GM23338 (cell line): ENCODE measurements around the gene PVR. TPM values are rescaled to one million over a fixed set of nuclear protein-coding genes. Genes with fewer than 3 reads are reported as not detected.

Experiments used
- ATAC-seq: fragments of 200-7000 bp; cut with Tn5 transposase; 3 replicates; pipeline ENCODE4 v1.9.1; 2020
- DNase-seq: peaks from one replicate; pipeline ENCODE4 v3.0.0-alpha.2; 2015; ENCODE audit warnings: low spot score
- H2AFZ ChIP-seq: fragments of 200-600 bp; sonication (generic); 2 replicates; pipeline ENCODE4 v1.8.0; 2016; ENCODE audit warnings: antibody characterized with exemption, mild to moderate bottlenecking, moderate library complexity
- H3F3A ChIP-seq: fragments of 200-600 bp; sonication (generic); replicated peaks from 2 replicates; pipeline ENCODE4 v1.8.0; 2017; ENCODE audit warnings: antibody characterized with exemption, mixed run types, low read depth
- H3K27ac ChIP-seq: fragments of 200-600 bp; sonication (generic); 2 replicates; pipeline ENCODE4 v1.6.1; 2016; ENCODE audit warnings: low read depth
- H3K27me3 ChIP-seq: fragments of 200-600 bp; sonication (generic); 2 replicates; pipeline ENCODE4 v1.8.0; 2016; ENCODE audit warnings: mild to moderate bottlenecking, mixed run types, moderate library complexity; ENCODE audit not compliant: insufficient read depth
- H3K36me3 ChIP-seq: fragments of 200-600 bp; sonication (generic); 2 replicates; pipeline ENCODE4 v1.8.0; 2016; ENCODE audit warnings: mild to moderate bottlenecking; ENCODE audit not compliant: insufficient read depth
- H3K4me1 ChIP-seq: fragments of 200-600 bp; sonication (generic); 2 replicates; pipeline ENCODE4 v1.8.0; 2016; ENCODE audit warnings: mild to moderate bottlenecking, moderate library complexity; ENCODE audit not compliant: insufficient read depth
- H3K4me2 ChIP-seq: fragments of 200-600 bp; sonication (generic); 2 replicates; pipeline ENCODE4 v1.7.1; 2017; ENCODE audit warnings: mixed run types
- H3K4me3 ChIP-seq: fragments of 200-600 bp; sonication (generic); 2 replicates; pipeline ENCODE4 v1.6.1; 2016; ENCODE audit warnings: mixed run types
- H3K79me2 ChIP-seq: fragments of 200-600 bp; sonication (generic); replicated peaks from 2 replicates; pipeline ENCODE4 v1.8.0; 2017; ENCODE audit warnings: mild to moderate bottlenecking; ENCODE audit not compliant: insufficient read depth
- H3K9me2 ChIP-seq: fragments of 200-600 bp; sonication (generic); 2 replicates; pipeline ENCODE4 v1.8.0; 2017; ENCODE audit not compliant: insufficient read depth
- H4K20me1 ChIP-seq: fragments of 200-600 bp; sonication (generic); replicated peaks from 2 replicates; pipeline ENCODE4 v1.8.0; 2017; ENCODE audit warnings: mild to moderate bottlenecking; ENCODE audit not compliant: insufficient read depth
- H3K27ac Mint-ChIP-seq: 2 replicates; pipeline ENCODE4 v1.8.0; 2020; ENCODE audit warnings: inconsistent platforms, mild to moderate bottlenecking, moderate library complexity, mixed read lengths
- H3K27me3 Mint-ChIP-seq: 3 replicates; pipeline ENCODE4 v1.8.0; 2022; ENCODE audit warnings: low read depth, mild to moderate bottlenecking, moderate library complexity, mixed read lengths, inconsistent platforms; ENCODE audit not compliant: insufficient read depth, poor library complexity
- H3K36me3 Mint-ChIP-seq: 3 replicates; pipeline ENCODE4 v1.8.0; 2021; ENCODE audit warnings: low read depth, mild to moderate bottlenecking, inconsistent platforms, moderate library complexity, mixed read lengths
- H3K4me1 Mint-ChIP-seq: 3 replicates; pipeline ENCODE4 v1.8.0; 2020; ENCODE audit warnings: mild to moderate bottlenecking, inconsistent platforms, mixed read lengths
- H3K4me3 Mint-ChIP-seq: 3 replicates; pipeline ENCODE4 v1.8.0; 2021; ENCODE audit warnings: moderate library complexity, mild to moderate bottlenecking, inconsistent platforms, mixed read lengths
- H3K9me3 Mint-ChIP-seq: 3 replicates; pipeline ENCODE4 v1.8.0; 2020; ENCODE audit warnings: moderate library complexity, mild to moderate bottlenecking, inconsistent platforms, mixed read lengths
- CREB1 ChIP-seq: fragments of 250-450 bp; sonication (Bioruptor Pico); IDR thresholded peaks from 2 replicates; pipeline ENCODE4 v1.5.0; 2020; ENCODE audit warnings: low read depth, mild to moderate bottlenecking, moderate library complexity
- CTCF ChIP-seq, 2 experiments: fragments of 200-600 bp in 1 of 2; sonication (generic) in 1 of 2; conservative IDR thresholded peaks; 2 replicates each; pipeline versions ENCODE4 v1.5.1 to v1.6.1; 2016 to 2017; ENCODE audit warnings: antibody characterized with exemption in 2 of 2, low read depth in 2 of 2, mild to moderate bottlenecking in 2 of 2, moderate library complexity in 1 of 2
- ETS1 ChIP-seq: IDR thresholded peaks from 2 replicates; pipeline ENCODE4 v1.6.1; 2016; ENCODE audit warnings: antibody characterized with exemption
- EZH2 ChIP-seq: fragments of 200-600 bp; sonication (generic); IDR thresholded peaks from one replicate; pipeline ENCODE4 v1.8.0; 2017; ENCODE audit warnings: antibody characterized with exemption, mild to moderate bottlenecking, low read depth; ENCODE audit not compliant: unreplicated experiment
- POLR2AphosphoS5 ChIP-seq: IDR thresholded peaks from 2 replicates; pipeline ENCODE4 v1.6.1; 2016; ENCODE audit warnings: antibody characterized with exemption, low read depth
- ZNF331 ChIP-seq: fragments of 250-450 bp; sonication (Bioruptor Pico); IDR thresholded peaks from 2 replicates; pipeline ENCODE4 v1.5.0; 2020; ENCODE audit warnings: low read depth, mild to moderate bottlenecking, moderate library complexity
- polyA plus RNA-seq: library from polyadenylated mRNA; unstranded; fragments of >200 nt; fragmentation: Nextera tagmentation; extraction: Ambion mirVana; gene quantifications from 2 replicates; pipeline ENCODE4 v1.2.1, GENCODE V29; 2016
- total RNA-seq: library from RNA; depleted of rRNA; stranded (reverse); fragments of >200 nt; shearing (Covaris generic); gene quantifications from 2 replicates; pipeline ENCODE4 v1.2.3, GENCODE V29; 2014

Gene PVR
- total and polyA plus RNA-seq, 2 experiments from 2014 or later: 4.8 to 19.0 TPM

GRCh38 chr19:44623080-44623479, 20.6 kb upstream of the PVR start:
- no peak overlapping the region for H3K4me3 Mint-ChIP-seq
- ATAC-seq (no peak), DNase-seq (no peak)
- H3K9me3 Mint-ChIP-seq: peaks cover 2% of the 10 kb centered on the region; the same call in 1 of the 3 replicates
- no peaks in the 10 kb centered on the region for H3K27me3 ChIP-seq
- no peaks in the 10 kb centered on the region for H3K4me1 Mint-ChIP-seq
- no peaks in the 10 kb centered on the region for H3K36me3 Mint-ChIP-seq
- peaks cover 9% of the 10 kb centered on the region for H3K27me3 Mint-ChIP-seq
- H3K79me2 ChIP-seq: no peaks in the 10 kb centered on the region
- H3K27ac ChIP-seq: no peak overlapping the region
- 0 out of 2 replicates have a peak, but pooled peaks cover 4% of the 10 kb centered on the region for H3K9me2 ChIP-seq
- no peak overlapping the region for H3K27ac Mint-ChIP-seq
- no peaks in the 10 kb centered on the region for H4K20me1 ChIP-seq
- no peak overlapping the region for H2AFZ ChIP-seq
- no peak overlapping the region for H3K4me3 ChIP-seq
- no peak overlapping the region for H3K4me2 ChIP-seq
- no peaks in the 10 kb centered on the region for H3F3A ChIP-seq
- no peaks in the 10 kb centered on the region for H3K36me3 ChIP-seq
- no peak for TF ChIP-seq ETS1
- H3K4me1 ChIP-seq: no peaks in the 10 kb centered on the region

- Mint-ChIP-seq H3K27me3 (peaks cover 9% of the 10 kb centered on the region), H3K36me3 (no peaks in the 10 kb centered on the region), H3K4me3 (no peak overlapping the region), H3K27ac (no peak overlapping the region), H3K4me1 (no peaks in the 10 kb centered on the region), H3K9me3 (peaks cover 2% of the 10 kb centered on the region; the same call in 1 of the 3 replicates)
- no peaks in the 10 kb centered on the region for H3K27me3 ChIP-seq
- ATAC-seq (no peak), DNase-seq (no peak)
- no peaks in the 10 kb centered on the region for H3F3A ChIP-seq
- no peaks in the 10 kb centered on the region for H3K79me2 ChIP-seq
- H3K27ac ChIP-seq: no peak overlapping the region
- H3K36me3 ChIP-seq: no peaks in the 10 kb centered on the region
- no peak overlapping the region for H2AFZ ChIP-seq
- 0 out of 2 replicates have a peak, but pooled peaks cover under 1% of the 10 kb centered on the region for H3K9me2 ChIP-seq
- no peaks in the 10 kb centered on the region for H4K20me1 ChIP-seq
- H3K4me3 ChIP-seq: no peak overlapping the region
- TF ChIP-seq CTCF (conservative IDR thresholded peaks at IDR 0.05; ENCODE audit: low read depth in 2 of 2) (no peak), ZNF331 (no peak), EZH2 (no peak), CREB1 (CRISPR knock-in tag) (no peak), ETS1 (no peak)
- H3K4me2 ChIP-seq: no peak overlapping the region
- no peaks in the 10 kb centered on the region for H3K4me1 ChIP-seq
These were observed 20.1 kb upstream of the PVR start for GRCh38 chr19:44623626-44624025.

GRCh38 chr19:44624840-44625354, 18.8 kb upstream of the PVR start:
- H3K4me2 ChIP-seq: no peak overlapping the region
- Mint-ChIP-seq H3K9me3 (no peaks in the 10 kb centered on the region), H3K4me3 (no peak overlapping the region), H3K27me3 (peaks cover 8% of the 10 kb centered on the region), H3K36me3 (no peaks in the 10 kb centered on the region), H3K4me1 (no peaks in the 10 kb centered on the region), H3K27ac (no peak overlapping the region)
- H3K36me3 ChIP-seq: no peaks in the 10 kb centered on the region
- no peaks in the 10 kb centered on the region for H3K9me2 ChIP-seq
- H3F3A ChIP-seq: no peaks in the 10 kb centered on the region
- no peaks in the 10 kb centered on the region for H3K27me3 ChIP-seq
- no peak overlapping the region for H3K4me3 ChIP-seq
- no peaks in the 10 kb centered on the region for H4K20me1 ChIP-seq
- DNase-seq (no peak), ATAC-seq (no peak)
- no peaks in the 10 kb centered on the region for H3K79me2 ChIP-seq
- H2AFZ ChIP-seq: no peak overlapping the region
- no peaks in the 10 kb centered on the region for H3K4me1 ChIP-seq
- H3K27ac ChIP-seq: no peak overlapping the region
- TF ChIP-seq CREB1 (CRISPR knock-in tag): no peak
- TF ChIP-seq POLR2AphosphoS5: no peak
